Activated T-cell treated with anti-CD3 and anti-CD28 coated beads for 1 hour (primary cell): Measurements from ENCODE around the gene MYL7.

ENCODE experiments used
- DNase-seq: peaks from one replicate; pipeline ENCODE4 v3.0.0-alpha.2; 2020; ENCODE audit warnings: low read depth

MYL7 gene

GRCh38 chr7:44100458-44101302, 40.5 kb downstream of the MYL7 start:
- no peak for DNase-seq

DNA sequence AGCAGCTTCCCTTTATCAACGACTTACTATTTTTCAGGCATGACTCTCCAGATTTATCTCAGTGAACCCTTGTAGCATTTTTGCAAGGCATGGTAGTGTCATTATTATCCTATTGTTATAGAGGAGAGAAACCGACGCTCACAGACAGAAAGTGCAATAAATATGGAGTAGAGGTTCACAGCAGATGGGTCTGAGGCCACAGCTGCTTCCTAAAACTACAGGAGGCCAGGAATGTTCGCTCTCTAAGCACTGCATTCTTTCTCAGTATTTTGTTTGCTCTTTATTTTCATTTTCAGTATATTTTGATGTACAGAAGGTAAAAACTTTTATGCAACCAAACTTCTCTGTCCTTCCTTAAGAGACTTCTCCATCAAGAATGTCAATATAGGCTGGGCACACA, 41.5 kb downstream of the MYL7 start:
- DNase-seq: no peak

DNA sequence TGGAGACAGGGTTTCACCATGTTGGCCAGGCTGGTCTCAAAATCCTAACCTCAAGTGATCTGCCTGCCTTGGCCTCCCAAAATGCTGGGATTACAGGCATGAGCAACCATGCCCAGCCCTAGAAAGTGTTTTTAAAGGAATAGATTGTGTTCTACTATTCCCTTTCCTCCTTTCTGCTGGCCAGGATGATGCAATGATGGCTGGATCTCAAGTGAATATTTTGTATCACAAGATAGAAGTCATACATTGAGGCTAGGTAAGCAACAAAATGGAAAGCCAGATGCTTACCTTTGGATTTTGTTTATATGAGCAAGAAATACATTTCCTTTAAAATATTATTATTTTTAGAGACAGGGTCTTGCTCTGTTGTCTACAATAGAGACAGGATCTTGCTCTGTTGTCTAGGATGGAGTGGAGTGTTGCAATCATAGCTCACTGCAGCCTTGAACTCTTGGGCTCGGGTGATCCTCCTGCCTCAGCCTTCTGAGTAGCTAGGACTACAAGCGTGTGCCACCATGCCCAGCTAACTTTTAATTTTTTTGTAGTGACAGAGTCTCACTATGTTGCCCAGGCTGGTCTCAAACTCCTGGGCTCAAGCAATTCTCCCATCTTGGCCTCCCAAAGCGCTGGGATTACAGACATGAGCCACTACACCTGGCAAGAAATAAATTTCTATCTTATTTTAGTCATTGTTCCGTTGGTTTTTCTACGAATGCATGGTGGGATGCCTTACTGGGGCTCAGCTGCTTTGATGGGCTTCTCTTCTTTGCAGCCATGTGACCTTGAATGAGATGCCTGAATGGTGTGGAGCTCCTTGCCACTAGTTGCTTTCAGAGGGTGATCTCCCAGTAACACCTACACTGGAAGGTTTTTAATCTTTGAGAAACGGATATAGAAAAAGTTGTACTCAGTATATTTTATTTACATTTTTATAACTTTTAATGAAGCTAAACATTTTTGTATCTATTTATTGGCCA, 42.8 kb downstream of the MYL7 start:
- DNase-seq: no peak

- no peak for DNase-seq
Observed at GRCh38 chr7:44097064-44097932, 43.8 kb downstream of the MYL7 start.

DNA sequence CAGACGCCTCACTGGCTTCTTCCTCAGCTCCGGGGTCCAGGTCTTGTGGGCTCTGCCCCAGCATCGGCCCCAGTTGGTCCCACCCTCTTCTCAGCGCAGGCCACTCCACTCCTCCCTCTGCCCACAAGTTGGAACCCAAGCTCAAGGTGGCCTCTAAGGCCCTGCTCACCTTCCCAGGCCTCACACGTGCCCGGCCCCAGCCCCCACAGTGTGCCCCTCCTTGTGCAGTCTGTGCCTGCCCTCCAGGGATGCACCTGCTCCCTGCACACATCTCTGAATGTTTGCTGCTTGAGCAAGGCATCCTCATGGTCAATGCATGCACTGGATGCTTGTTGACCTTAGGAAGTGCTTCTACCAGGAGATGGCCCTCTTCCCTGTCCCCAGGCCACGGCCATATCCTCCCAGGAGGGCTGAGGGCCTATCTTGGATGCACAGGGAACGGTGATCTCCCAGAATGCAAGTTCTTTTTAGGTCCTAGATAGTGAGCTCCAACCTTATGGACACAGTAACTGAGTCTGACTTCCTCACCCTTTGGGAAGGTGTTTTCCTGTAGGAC, 44.7 kb downstream of the MYL7 start:
- DNase-seq: no peak

- DNase-seq: no peak
Observed at GRCh38 chr7:44095781-44096180, 45.4 kb downstream of the MYL7 start.

- no peak for DNase-seq
Observed at GRCh38 chr7:44094883-44095592, 46.1 kb downstream of the MYL7 start.

DNA sequence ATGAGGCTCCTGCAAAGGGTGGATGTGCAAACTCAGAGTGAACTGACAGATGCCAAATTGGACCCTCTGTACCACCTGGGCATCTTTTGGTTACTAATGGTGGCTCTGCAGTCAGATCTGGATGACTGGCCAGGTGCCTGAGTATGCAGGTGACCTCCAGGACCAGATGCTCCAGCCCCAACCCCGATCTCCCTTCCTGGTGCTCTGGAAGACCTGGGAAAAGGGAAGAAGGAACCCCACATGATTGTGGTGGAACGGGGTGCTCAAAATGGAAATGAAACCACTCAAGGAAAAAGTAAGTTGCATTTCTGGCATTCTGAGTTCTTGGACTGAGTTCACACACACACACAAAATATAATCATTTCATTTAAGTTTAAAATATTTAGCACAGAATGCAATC, 46.8 kb downstream of the MYL7 start:
- DNase-seq: no peak

GRCh38 chr7:44093102-44093641, 48.0 kb downstream of the MYL7 start:
- no peak for DNase-seq
